ENCODE data around the gene FAT2. TPM values are rescaled to one million over a fixed set of nuclear protein-coding genes. Genes with fewer than 3 reads are reported as not detected.

Gene FAT2
- total RNA-seq, 2 experiments from 2014 or later = not detected

GRCh38 chr5:151619812-151620460 lies 28.8 kb upstream of the FAT2 start:
- Mint-ChIP-seq H3K36me3 (no peaks in the 10 kb centered on the region), H3K27me3 (no peaks in the 10 kb centered on the region), H3K9me3 (no peaks in the 10 kb centered on the region), H3K4me3 (no peak overlapping the region), H3K27ac (no peak overlapping the region), H3K4me1 (peaks cover 11% of the 10 kb centered on the region)
- DNase-seq = no peak

GRCh38 chr5:151618907-151619306 lies 27.8 kb upstream of the FAT2 start:
- Mint-ChIP-seq H3K4me3 (no peak overlapping the region), H3K9me3 (no peaks in the 10 kb centered on the region), H3K36me3 (no peaks in the 10 kb centered on the region), H3K27me3 (no peaks in the 10 kb centered on the region), H3K4me1 (peaks cover 20% of the 10 kb centered on the region), H3K27ac (no peak overlapping the region)
- no peak for DNase-seq

DNA sequence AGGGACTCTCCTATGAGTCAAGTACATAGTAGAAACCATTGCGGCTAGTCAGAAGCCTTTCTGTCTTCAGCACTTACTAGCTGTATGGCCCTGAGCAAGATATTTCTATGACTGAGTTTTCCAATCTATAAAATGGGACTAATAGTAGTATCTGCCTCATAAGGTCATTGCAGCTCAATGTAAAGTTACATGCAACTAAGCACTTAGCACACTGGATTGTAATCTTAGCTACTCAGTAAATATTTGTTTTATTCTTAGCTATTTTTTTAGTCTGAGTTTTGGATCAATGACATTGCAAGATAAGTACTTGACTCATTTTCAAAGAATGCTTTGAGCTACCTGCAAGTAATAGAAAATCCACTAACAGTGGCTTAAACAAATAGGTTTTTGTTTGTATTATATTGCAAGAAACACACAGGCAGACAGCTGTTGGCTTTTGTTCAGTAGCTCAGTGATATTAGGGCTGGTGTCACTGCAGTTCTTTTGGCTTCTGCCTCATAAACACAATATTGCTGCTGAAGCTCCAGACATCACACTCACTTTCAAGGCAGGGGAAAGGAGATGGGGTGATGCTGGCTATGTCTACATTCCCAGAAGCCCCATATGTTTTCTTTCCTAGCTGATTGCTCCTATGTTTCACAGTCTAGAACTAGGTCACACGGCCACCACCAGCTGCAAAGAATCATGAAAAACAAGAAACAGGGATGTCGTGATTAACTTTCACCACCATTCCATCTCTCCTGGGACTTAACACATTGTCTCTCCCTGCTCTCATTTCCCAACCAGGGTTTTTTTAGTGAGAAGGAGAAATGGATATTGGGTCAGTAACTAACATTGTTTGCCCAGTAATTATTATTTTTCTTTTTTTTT lies 26.9 kb upstream of the FAT2 start:
- Mint-ChIP-seq H3K27ac (no peak overlapping the region), H3K36me3 (no peaks in the 10 kb centered on the region), H3K27me3 (no peaks in the 10 kb centered on the region), H3K9me3 (no peaks in the 10 kb centered on the region), H3K4me3 (no peak overlapping the region), H3K4me1 (peaks cover 28% of the 10 kb centered on the region)
- DNase-seq = no peak

- H3K27ac Mint-ChIP-seq = no peak overlapping the region
Measured at GRCh38 chr5:151617383-151617840, 26.3 kb upstream of the FAT2 start.

GRCh38 chr5:151615431-151615830 lies 24.3 kb upstream of the FAT2 start:
- H3K27ac Mint-ChIP-seq = no peak overlapping the region
- H3K27me3 Mint-ChIP-seq = peaks cover 7% of the 10 kb centered on the region
- peaks cover 45% of the 10 kb centered on the region for H3K4me1 Mint-ChIP-seq
- no peak overlapping the region for H3K4me3 Mint-ChIP-seq
- peaks cover 5% of the 10 kb centered on the region for H3K36me3 Mint-ChIP-seq
- H3K9me3 Mint-ChIP-seq = no peaks in the 10 kb centered on the region
- DNase-seq = peak; percentile 23

More at GRCh38 chr5:151617383-151617840, 26.3 kb upstream of the FAT2 start:
- H3K36me3 Mint-ChIP-seq = peaks cover 4% of the 10 kb centered on the region
- H3K9me3 Mint-ChIP-seq = no peaks in the 10 kb centered on the region
- H3K27me3 Mint-ChIP-seq = peaks cover 6% of the 10 kb centered on the region
- H3K4me1 Mint-ChIP-seq = peaks cover 35% of the 10 kb centered on the region
- no peak overlapping the region for H3K4me3 Mint-ChIP-seq
- no peak for DNase-seq

DNA sequence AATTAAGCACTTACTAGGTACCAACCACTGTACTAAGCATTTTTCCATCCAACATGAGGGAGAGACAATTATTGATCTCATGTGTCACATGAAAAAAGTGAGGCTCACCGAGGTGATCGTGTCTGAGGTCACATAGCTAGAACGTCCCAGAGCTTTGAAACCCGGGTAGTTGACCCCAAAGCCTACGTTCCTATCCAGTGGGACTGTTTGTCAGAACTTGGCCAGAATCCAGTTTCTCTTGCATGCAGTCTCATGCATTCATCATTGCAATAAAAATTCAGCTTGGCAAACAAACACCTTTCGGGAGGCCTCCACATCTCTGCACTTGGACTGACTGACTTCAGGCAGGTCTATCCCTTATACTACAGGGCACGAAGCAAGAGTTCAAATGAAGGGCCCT lies 23.4 kb upstream of the FAT2 start:
- H3K27me3 Mint-ChIP-seq = peaks cover 7% of the 10 kb centered on the region
- H3K27ac Mint-ChIP-seq = no peak overlapping the region
- H3K9me3 Mint-ChIP-seq = no peaks in the 10 kb centered on the region
- no peak for DNase-seq
- peaks cover 45% of the 10 kb centered on the region for H3K4me1 Mint-ChIP-seq
- H3K4me3 Mint-ChIP-seq = no peak overlapping the region
- H3K36me3 Mint-ChIP-seq = peaks cover 5% of the 10 kb centered on the region

- H3K27me3 Mint-ChIP-seq = peaks cover 7% of the 10 kb centered on the region
- H3K4me1 Mint-ChIP-seq = peaks cover 45% of the 10 kb centered on the region
Measured at GRCh38 chr5:151612689-151613427, 21.7 kb upstream of the FAT2 start.

GRCh38 chr5:151611127-151611775 lies 20.1 kb upstream of the FAT2 start:
- Mint-ChIP-seq H3K27ac (no peak overlapping the region), H3K27me3 (peaks cover 7% of the 10 kb centered on the region), H3K4me3 (no peak overlapping the region), H3K9me3 (no peaks in the 10 kb centered on the region), H3K4me1 (peaks cover 45% of the 10 kb centered on the region), H3K36me3 (peaks cover 5% of the 10 kb centered on the region)
- DNase-seq = no peak

More at GRCh38 chr5:151612689-151613427, 21.7 kb upstream of the FAT2 start:
- peak overlapping the region; percentile 53 for H3K4me3 Mint-ChIP-seq
- peaks cover 5% of the 10 kb centered on the region for H3K36me3 Mint-ChIP-seq
- peak; percentile 65 for DNase-seq
- H3K9me3 Mint-ChIP-seq = no peaks in the 10 kb centered on the region
- H3K27ac Mint-ChIP-seq = peak overlapping the region; percentile 86

GRCh38 chr5:151608522-151608921 lies 17.4 kb upstream of the FAT2 start:
- Mint-ChIP-seq H3K9me3 (no peaks in the 10 kb centered on the region), H3K4me3 (no peak overlapping the region), H3K27ac (no peak overlapping the region), H3K4me1 (peaks cover 26% of the 10 kb centered on the region), H3K36me3 (peaks cover 5% of the 10 kb centered on the region), H3K27me3 (peaks cover 7% of the 10 kb centered on the region)
- no peak for DNase-seq

GRCh38 chr5:151607304-151607703 lies 16.2 kb upstream of the FAT2 start:
- Mint-ChIP-seq H3K36me3 (no peaks in the 10 kb centered on the region), H3K4me1 (peaks cover 14% of the 10 kb centered on the region), H3K27ac (no peak overlapping the region), H3K4me3 (no peak overlapping the region), H3K27me3 (peaks cover under 1% of the 10 kb centered on the region), H3K9me3 (no peaks in the 10 kb centered on the region)
- no peak for DNase-seq

GRCh38 chr5:151605559-151605958 lies 14.4 kb upstream of the FAT2 start:
- no peaks in the 10 kb centered on the region for H3K27me3 Mint-ChIP-seq
- H3K4me3 Mint-ChIP-seq = no peak overlapping the region
- H3K9me3 Mint-ChIP-seq = no peaks in the 10 kb centered on the region
- peaks cover 4% of the 10 kb centered on the region for H3K4me1 Mint-ChIP-seq
- no peak for DNase-seq
- no peaks in the 10 kb centered on the region for H3K36me3 Mint-ChIP-seq
- H3K27ac Mint-ChIP-seq = no peak overlapping the region

- no peaks in the 10 kb centered on the region for H3K27me3 Mint-ChIP-seq
- peaks cover 4% of the 10 kb centered on the region for H3K4me1 Mint-ChIP-seq
- no peak for DNase-seq
- H3K9me3 Mint-ChIP-seq = no peaks in the 10 kb centered on the region
- no peak overlapping the region for H3K4me3 Mint-ChIP-seq
- no peaks in the 10 kb centered on the region for H3K36me3 Mint-ChIP-seq
- H3K27ac Mint-ChIP-seq = no peak overlapping the region
Measured at GRCh38 chr5:151602806-151603205, 11.7 kb upstream of the FAT2 start.

GRCh38 chr5:151601391-151601790 lies 10.3 kb upstream of the FAT2 start:
- no peak for DNase-seq
- no peak overlapping the region for H3K4me3 Mint-ChIP-seq
- no peaks in the 10 kb centered on the region for H3K36me3 Mint-ChIP-seq
- no peak overlapping the region for H3K27ac Mint-ChIP-seq
- H3K27me3 Mint-ChIP-seq = no peaks in the 10 kb centered on the region
- peaks cover 4% of the 10 kb centered on the region for H3K4me1 Mint-ChIP-seq
- no peaks in the 10 kb centered on the region for H3K9me3 Mint-ChIP-seq

- H3K9me3 Mint-ChIP-seq = no peaks in the 10 kb centered on the region
- H3K27me3 Mint-ChIP-seq = no peaks in the 10 kb centered on the region
- no peak for DNase-seq
- H3K27ac Mint-ChIP-seq = no peak overlapping the region
- no peaks in the 10 kb centered on the region for H3K36me3 Mint-ChIP-seq
- H3K4me1 Mint-ChIP-seq = peaks cover 1% of the 10 kb centered on the region
- H3K4me3 Mint-ChIP-seq = no peak overlapping the region
Measured at GRCh38 chr5:151600069-151600665, 9.0 kb upstream of the FAT2 start.

Measured in activated naive CD8-positive, alpha-beta T cell treated with anti-CD3 and anti-CD28 coated beads for 36 hours (primary cell).